Spleen (tissue), 7 donors: Measurements from ENCODE around the gene TBC1D19.

Experiments used
- POLR2A ChIP-seq, 3 donors: fragments of 450-650 bp; IDR thresholded peaks; one replicate each; pipeline ENCODE4 v1.5.1; 2017; ENCODE audit warnings: antibody characterized with exemption in 3 of 3, mild to moderate bottlenecking in 1 of 3
- TF ChIP-seq, protein P1 (sequence below), 11 experiments: fragments of 200-600 bp in 7 of 11; fragments of 450-650 bp in 4 of 11; sonication (generic) in 4 of 11; IDR thresholded peaks in 8 of 11; conservative IDR thresholded peaks in 3 of 11; 1 replicate in 7 of 11; 2 replicates in 4 of 11; pipeline versions ENCODE4 v1.4.0 to v1.8.0; 2016 to 2021; ENCODE audit warnings: antibody characterized with exemption in 11 of 11, inconsistent platforms in 4 of 11, mild to moderate bottlenecking in 1 of 11
- donor health status: DM: no; HTN: no; CAD: no; lungs with moderate emphysema.
- donor health status: DM: no; HTN: no; CAD: no.
- donor health status: DM: no; HTN: no; CAD: no.

DNA sequence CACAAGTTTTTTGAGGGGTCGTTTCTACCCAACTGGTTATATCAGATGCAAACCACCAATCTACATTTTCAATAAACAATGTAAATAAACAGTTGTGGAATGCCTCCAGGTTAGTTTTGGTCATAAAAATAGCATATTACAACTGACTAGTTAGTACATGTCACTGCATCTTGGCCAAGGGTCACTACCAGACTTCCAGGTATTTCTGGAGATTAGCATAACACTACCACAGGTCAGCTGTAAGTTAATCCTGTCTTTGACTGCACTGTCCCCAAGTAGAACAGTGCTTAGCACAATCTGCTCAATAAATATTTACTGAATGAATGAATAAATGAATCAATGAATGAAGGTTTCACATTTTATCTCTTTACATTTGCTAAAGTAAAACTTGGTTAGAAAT is 64.4 kb downstream of the TBC1D19 start:
- TF ChIP-seq POLR2A (IDR thresholded peaks at IDR 0.05), result no peak
- TF ChIP-seq, protein P1, sequence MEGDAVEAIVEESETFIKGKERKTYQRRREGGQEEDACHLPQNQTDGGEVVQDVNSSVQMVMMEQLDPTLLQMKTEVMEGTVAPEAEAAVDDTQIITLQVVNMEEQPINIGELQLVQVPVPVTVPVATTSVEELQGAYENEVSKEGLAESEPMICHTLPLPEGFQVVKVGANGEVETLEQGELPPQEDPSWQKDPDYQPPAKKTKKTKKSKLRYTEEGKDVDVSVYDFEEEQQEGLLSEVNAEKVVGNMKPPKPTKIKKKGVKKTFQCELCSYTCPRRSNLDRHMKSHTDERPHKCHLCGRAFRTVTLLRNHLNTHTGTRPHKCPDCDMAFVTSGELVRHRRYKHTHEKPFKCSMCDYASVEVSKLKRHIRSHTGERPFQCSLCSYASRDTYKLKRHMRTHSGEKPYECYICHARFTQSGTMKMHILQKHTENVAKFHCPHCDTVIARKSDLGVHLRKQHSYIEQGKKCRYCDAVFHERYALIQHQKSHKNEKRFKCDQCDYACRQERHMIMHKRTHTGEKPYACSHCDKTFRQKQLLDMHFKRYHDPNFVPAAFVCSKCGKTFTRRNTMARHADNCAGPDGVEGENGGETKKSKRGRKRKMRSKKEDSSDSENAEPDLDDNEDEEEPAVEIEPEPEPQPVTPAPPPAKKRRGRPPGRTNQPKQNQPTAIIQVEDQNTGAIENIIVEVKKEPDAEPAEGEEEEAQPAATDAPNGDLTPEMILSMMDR (IDR thresholded peaks at IDR 0.05 in 8 of 11, conservative IDR thresholded peaks at IDR 0.05 in 3 of 11), result no peak
